HG02885 (cell line): ENCODE data around the gene PRPF6.
"Not testable (repeated sequence)": the region's sequence is repeated elsewhere in the genome, so short reads cannot be mapped to it uniquely, and the experiment has no call there.

Experiments used
- ATAC-seq: cut with Tn5 transposase; IDR thresholded peaks from one replicate; pipeline ENCODE4 v1.9.1; 2021; ENCODE audit warnings: mild to moderate bottlenecking; ENCODE audit not compliant: unreplicated experiment, poor library complexity

Gene PRPF6

DNA sequence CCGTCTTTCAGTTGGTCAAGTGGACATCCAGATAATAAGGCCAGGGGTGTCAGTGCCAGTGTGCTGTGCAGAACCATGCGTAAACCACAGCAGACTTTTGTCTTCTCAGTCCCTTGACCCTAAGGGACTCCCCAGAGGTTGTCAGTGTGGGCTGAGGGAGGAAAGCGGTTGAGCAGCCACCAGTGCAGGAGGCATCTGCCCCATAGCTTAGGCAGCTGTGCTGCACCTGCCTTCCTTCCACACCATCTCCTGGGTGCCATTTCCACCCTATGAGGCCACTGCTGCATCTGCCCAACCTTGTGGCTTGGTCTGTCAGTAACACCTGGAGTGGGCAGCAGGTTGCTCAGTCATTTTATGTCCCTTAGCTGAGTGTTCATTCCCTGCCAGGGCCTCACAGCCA lies 26.0 kb downstream of the PRPF6 start:
- ATAC-seq: no peak

DNA sequence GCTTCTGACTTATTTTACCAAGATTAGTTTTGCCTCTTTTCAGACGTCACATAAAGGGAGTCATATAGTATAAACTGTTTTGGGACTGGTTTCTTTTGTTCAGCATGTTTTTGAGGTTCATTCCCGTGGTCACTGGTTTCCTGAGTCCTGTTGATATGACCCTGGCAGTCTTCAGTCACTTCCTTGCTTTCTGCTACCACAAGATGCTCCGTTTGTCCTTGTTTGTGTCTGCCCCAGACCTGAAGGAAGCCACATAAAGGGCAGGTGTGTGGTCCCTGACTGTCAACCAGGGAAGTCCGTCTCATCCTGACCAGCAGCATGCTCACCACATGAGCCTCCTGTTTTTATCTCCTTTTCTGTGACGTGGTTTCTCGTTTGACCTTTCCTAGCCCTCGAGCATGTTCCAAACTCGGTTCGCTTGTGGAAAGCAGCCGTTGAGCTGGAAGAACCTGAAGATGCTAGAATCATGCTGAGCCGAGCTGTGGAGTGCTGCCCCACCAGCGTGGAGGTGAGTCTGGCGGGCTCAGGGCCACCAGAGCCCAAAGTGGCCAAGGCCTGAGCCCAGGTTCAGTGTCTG lies 29.0 kb downstream of the PRPF6 start:
- ATAC-seq: no peak

DNA sequence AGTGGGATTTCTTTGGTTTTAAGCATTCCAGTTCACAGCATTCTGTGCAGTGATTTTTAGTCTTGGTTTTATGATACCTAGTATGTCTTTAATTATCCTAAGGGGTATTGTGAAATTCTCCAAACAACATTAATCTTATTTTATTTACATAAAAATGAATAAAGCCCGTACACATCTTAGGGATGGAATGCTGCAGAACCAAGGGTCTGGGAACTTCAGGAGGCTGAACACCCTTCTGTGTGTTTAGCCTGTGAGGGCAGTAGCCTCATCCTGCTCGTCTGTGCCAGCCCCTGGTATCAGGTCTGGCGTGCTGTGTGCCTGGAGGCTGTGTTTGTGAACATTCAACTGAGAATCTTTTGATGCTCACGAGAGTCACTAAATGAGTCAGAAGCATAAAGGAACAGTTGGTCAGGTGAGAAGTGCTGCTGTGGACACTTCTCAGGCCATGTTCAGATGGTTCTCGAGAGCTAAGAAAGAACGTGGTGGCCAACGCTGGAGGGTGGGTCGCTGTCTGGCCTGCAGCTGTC lies 29.8 kb downstream of the PRPF6 start:
- ATAC-seq: no peak

DNA sequence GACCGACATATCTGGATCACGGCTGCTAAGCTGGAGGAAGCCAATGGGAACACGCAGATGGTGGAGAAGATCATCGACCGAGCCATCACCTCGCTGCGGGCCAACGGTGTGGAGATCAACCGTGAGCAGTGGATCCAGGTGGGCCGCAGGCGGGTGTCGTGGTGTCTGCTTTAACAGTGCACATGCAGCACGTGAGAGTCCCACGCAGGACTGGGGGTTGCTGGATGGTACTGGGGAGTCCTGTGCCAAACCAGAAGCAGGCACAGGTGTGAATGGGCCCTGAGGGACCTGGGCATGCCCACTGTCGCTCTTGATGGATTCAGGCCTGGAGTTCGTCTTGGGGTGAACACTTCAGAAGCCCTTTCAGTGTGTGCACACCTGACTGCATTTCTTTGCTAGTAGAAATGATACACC lies 30.4 kb downstream of the PRPF6 start:
- no peak for ATAC-seq

DNA sequence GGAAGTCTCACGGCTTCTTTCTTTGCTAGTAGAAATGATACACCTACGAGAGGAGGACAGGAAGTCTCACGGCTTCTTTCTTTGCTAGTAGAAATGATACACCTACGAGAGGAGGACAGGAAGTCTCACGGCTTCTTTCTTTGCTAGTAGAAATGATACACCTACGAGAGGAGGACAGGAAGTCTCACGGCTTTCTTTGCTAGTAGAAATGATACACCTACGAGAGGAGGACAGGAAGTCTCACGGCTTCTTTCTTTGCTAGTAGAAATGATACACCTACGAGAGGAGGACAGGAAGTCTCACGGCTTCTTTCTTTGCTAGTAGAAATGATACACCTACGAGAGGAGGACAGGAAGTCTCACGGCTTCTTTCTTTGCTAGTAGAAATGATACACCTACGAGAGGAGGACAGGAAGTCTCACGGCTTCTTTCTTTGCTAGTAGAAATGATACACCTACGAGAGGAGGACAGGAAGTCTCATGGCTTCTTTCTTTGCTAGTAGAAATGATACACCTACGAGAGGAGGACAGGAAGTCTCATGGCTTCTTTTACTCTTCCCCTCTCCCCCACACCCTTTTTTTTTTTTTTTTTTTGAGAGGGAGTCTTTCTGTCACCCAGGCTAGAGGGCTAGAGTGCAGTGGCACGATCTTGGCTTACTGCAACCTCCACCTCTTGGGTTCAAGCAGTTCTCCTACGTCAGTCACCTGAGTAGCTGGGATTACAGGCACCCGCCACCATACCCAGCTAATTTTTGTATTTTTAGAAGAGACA lies 31.6 kb downstream of the PRPF6 start:
- not testable (repeated sequence) for ATAC-seq

DNA sequence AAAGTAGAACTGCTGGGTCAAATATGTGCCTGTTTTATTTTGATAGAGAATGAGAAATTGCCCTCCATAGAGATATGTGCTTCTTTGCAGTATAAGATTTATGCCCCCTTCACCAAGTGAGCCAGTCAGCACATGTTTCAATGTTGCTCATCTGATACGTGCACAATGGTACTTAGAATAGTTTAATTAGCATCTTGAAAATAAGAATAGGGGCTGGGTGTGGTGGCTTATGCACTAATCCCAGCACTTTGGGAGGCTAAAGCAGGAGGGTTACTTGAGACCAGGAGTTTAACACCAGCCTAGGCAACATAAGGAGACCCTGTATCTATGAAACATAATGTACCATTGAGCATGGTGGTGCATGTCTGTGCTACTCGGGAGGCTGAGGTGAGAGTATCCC lies 34.7 kb downstream of the PRPF6 start:
- no peak for ATAC-seq

DNA sequence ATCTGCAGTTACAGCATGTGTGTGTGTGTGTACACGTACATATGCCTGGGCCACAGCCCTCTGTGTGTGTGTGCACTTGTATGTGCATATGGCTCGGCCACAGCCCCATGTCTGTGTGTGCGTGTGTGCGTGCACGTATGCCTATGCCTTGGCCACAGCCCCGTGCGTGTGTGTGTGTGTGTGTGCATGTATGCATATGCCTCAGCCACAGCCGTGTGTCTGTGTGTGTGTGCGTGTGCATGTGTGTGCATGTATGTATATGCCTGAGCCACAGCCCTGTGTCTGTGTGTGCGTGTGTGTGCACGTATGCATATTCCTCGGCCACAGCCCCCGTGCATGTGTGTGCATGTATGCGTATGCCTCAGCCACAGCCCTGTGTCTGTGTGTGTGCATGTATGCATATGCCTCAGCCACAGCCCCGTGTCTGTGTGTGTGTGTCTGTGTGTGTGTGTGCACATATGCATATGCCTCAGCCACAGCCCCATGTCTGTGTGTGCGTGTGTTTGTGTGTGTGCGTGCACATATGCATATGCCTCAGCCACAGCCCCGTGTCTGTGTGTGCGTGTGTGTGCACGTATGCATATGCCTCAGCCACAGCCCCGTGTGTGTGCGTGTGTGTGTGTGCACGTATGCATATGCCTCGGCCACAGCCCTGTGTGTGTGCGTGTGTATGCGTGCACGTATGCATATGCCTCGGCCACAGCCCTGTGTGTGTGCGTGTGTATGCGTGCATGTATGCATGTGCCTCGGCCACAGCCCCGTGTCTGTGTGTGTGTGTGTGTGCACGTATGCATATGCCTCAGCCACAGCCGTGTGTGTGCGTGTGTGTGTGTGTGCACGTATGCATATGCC lies 40.4 kb downstream of the PRPF6 start:
- no peak for ATAC-seq

DNA sequence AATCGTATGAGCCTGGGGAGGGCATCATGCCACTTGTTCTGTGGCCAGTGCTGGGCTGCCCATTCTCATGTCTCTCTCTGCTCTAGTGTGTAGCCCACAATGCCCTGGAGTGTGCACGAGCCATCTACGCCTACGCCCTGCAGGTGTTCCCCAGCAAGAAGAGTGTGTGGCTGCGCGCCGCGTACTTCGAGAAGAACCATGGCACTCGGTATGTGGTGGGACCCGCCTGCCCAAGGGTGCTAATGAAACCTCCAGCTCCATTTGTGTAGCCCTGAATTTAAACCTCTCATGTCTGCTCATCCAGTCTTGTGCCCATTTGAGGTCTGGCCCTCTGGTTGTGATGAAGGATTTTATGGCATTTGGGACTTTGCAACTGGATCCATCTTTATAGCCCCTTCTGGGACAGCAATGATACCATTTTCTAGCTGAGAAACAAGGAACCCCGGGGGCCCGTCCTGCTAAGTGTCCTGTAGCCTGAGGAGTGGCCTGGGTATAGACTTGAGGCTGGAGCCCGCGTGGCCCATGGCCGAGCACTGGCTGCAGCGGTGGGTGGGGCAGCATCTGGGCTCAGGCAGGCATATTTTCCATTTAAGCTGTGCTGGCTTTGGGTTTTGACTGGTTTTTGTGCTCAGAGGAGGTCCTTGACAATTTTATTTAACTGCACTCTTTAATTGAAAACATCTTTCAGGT lies 41.9 kb downstream of the PRPF6 start:
- ATAC-seq: no peak

DNA sequence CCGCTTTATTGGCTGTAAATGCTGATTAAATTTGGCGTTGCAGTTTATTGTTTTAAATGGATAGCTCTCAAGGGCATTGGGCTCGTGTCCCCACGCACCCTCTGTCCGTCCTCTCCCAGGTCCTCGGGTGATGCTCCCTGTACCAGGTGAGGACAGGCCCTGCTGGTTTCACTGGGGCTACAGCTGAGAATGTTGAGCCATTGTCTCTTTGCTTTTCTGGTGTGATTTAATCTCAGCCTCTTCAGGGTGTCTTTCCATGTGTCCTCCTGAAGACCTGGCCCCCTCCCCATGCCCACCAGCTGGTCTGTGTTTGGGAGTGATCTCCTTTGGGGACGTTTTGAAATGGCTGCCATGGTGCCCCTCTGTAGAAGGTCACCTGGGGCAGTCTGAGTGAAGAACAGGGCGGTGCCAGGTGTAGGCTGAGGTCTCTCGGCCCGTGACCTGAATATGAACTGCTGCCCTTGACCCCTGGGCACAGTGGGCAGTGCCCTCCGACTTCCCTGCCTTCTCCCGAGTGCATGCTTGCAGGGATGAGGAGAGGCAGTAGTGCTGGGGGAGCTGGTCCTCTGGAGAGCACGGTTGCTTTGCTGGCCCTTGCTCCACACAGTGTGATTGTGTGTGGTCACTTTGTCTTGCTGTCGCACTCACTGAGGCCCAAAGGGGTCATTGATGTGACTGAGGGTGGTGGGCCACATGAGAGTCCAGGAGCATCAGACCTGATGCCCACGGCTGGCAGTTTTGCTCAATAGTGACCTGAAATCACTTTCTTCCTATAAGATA lies 42.6 kb downstream of the PRPF6 start:
- no peak for ATAC-seq

DNA sequence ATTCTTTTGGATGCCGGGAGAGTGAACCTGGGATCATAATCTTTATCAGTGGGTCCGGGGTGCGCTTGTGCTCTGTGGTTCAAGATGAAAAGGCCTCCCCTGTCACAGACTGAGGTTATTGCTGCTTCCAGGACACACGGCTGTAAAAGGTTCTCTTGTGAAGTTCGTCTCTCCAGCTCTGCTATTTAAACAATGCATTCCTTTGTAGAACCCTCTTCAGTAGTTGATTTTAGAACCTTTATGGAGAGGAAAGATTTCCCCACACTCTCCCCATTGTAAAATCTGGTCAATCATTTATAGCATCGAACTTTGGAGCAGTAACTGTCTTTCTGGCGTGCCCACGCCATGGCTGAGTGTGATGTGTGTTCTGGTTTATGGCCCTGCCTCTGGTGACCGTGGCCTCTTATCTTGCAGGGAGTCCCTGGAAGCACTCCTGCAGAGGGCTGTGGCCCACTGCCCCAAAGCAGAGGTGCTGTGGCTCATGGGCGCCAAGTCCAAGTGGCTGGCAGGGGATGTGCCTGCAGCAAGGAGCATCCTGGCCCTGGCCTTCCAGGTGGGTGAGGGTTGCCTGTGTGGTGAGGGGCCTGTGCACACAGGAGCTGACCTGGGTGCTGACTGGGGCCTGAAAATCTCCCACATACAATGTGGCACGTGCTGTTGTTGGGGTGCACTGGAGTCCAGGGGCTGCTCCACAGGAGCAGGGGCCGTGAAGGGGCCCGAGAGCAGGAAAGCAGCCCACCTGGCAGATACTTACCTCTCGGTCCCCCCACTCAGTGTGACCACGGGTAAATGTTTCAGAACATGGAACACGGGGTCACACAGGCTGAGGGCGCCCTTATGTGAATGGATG lies 43.4 kb downstream of the PRPF6 start:
- ATAC-seq: no peak

DNA sequence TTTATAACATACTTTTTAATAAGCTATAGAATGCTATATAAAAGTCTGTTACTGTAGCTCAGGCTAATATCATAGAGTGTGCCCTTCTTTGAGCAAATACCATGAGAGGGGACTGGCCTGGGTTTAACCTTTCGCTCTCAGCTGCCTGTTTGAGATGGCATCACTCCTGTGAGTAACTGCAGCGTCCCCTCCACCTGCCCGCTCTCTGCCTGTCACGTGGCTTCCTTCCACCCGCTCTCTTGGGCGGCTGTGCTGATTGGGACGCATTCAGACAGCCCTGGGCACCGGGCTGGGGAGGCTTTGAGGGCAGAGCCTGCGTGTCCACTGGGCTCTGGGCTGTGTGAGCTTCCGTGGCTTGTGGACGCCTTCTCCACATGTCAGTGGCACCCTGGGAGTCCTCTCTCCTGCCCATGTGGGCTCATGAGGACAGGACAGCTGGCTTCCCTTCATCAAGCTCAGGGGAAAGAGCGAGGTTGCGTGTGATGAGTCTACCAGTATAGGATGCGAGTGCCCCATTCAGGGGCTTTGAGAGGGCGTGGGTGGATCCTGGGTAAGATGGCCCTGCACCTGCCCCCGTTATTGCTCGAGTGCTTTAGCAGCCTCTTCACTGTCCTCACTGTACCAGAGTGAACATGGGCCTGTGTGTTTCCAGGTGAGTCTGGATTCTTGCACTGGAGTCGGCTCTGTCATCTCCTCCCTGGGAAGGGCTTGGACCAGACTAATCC lies 44.3 kb downstream of the PRPF6 start:
- no peak for ATAC-seq

DNA sequence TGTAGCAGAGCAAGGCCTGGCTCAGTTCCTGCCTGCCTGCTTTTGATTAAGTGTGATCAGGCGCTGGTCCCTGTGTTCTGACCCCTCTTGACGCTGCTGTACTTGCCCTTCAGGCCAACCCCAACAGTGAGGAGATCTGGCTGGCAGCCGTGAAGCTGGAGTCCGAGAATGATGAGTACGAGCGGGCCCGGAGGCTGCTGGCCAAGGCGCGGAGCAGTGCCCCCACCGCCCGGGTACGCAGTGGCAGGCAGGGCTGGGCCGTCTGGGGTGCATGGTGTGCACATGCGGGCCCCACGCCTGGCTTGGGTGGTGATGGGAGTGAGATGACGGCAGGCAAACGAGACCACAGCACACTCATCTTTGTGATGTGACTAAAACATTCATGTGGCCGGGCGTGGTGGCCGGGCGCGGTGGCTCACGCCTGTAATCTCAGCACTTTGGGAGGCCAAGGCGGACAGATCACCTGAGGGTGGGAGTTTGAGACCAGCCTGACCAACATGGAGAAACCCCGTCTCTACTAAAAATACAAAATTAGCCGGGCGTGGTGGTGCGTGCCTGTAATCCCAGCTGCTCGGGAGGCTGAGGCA lies 45.0 kb downstream of the PRPF6 start:
- no peak for ATAC-seq

DNA sequence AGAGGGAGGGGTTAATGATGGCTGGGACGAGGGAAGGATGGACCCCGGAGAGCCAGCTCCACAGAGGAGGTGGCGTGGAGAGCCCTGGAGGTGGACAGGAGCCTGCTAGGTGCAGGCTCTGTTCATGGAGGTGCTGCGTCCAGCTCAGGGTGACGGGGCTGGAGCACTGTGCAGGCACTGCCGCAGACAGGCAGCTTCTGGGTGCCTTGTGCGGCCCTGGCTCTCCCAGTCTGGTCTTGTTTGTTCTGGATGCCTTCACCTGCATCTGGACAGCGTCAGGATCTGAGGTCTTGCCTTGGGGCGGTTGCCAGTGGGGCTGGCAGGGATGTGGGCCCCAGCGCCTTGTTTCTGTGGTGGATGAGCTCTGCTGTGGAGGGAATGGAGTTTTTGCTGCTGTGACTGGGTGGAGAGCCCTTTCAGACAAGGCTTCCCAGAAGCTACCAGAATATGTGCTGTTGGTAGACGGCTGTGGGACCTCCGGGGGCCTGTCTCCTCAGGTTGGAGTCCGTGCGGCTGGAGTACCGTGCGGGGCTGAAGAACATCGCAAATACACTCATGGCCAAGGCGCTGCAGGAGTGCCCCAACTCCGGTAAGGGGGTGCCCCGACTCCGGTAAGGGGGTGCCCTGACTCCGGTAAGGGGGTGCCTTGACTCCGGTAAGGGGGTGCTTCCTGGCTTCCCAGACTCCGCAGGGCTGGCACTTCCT lies 47.2 kb downstream of the PRPF6 start:
- no peak for ATAC-seq

DNA sequence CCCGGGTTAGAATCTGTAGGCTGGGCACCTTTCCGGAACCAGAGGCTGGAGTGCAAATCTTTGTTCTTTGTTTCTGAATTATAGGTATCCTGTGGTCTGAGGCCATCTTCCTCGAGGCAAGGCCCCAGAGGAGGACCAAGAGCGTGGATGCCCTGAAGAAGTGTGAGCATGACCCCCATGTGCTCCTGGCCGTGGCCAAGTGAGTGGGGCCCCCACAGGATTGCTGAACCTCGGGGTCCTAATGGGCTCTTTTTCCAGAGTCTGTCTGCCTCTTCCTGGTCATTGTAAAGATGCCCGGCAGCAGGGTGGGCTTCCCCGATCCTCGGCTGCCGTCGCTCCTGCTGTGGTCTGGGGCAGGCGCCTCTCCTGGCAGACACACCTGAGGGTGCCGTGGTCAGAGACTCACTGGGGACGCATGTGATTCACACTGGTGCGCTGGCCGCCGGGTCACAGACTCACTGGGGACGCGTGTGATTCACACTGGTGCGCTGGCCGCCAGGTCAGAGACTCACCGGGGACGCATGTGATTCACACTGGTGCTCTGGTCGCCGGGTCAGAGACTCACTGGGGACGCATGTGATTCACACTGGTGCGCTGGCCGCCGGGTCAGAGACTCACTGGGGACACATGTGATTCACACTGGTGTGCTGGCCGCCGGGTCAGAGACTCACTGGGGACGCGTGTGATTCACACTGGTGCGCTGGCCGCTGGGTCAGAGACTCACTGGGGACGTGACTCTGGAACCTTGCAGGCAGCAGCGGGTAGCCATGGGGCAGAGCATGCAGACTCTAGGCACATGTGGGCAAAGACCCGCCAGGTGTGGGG lies 48.6 kb downstream of the PRPF6 start:
- ATAC-seq: no peak

DNA sequence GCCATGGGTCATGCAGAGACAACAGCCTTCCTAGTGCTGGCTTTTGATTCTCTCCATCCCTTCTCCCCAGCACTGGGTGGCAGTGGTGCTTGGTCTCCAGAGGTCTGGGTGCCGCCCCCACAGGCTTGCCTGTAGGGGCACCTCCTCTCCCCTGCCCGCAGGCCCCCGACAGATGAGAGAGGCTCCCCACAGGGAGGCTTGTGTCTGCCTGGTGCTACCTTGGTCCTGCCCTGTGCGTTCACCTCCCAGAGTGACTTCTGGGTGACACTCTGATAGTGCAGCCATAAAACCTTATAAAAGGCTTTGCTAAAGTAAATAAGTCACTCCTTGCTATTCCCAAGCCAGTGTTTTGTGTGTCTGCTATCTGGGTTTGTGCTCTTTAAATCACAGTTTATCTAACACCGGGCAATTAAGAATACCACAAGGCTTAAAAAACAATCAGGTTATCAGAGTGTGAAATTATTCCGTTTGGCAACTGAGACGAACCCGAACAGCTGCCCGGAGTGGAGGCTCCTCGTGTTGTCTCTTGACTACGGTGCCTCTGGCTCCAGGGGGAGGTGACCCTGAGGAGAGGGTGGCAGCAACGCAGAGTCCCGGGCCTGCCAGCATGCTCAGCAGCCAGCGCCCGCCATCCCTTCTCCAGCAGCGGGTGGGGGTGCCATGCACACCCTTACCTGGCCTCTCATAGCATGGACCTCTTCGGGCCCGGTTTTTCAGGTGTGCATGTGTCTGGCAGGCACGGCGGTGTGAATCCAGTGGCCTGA lies 49.6 kb downstream of the PRPF6 start:
- ATAC-seq: no peak

DNA sequence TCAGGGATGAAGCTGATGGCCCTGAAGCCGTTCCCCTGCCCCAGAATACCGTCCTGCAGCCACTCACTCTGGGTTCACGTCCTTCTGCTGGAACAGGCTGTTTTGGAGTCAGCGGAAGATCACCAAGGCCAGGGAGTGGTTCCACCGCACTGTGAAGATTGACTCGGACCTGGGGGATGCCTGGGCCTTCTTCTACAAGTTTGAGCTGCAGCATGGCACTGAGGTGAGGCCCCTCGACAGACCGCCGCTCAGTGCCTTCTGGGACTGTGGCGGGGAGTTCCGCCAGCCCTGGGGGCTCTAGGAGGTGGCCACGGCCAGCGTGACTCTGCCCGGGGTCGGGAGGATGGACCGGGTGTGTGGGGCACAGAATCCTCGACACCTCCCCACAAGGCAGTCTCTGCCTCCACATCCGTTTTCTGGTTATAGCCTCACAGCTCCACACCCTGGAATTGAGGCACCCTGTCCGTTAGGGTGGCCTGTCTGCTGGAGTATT lies 50.9 kb downstream of the PRPF6 start:
- ATAC-seq: no peak
